Measurements from ENCODE around the gene MPHOSPH6.
A peak's percentile ranks its signal among the peaks of the same experiment; 100 is the strongest.
"Not testable (repeated sequence)": the region's sequence is repeated elsewhere in the genome, so short reads cannot be mapped to it uniquely, and the experiment has no call there.

Gene MPHOSPH6, protein sequence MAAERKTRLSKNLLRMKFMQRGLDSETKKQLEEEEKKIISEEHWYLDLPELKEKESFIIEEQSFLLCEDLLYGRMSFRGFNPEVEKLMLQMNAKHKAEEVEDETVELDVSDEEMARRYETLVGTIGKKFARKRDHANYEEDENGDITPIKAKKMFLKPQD

DNA sequence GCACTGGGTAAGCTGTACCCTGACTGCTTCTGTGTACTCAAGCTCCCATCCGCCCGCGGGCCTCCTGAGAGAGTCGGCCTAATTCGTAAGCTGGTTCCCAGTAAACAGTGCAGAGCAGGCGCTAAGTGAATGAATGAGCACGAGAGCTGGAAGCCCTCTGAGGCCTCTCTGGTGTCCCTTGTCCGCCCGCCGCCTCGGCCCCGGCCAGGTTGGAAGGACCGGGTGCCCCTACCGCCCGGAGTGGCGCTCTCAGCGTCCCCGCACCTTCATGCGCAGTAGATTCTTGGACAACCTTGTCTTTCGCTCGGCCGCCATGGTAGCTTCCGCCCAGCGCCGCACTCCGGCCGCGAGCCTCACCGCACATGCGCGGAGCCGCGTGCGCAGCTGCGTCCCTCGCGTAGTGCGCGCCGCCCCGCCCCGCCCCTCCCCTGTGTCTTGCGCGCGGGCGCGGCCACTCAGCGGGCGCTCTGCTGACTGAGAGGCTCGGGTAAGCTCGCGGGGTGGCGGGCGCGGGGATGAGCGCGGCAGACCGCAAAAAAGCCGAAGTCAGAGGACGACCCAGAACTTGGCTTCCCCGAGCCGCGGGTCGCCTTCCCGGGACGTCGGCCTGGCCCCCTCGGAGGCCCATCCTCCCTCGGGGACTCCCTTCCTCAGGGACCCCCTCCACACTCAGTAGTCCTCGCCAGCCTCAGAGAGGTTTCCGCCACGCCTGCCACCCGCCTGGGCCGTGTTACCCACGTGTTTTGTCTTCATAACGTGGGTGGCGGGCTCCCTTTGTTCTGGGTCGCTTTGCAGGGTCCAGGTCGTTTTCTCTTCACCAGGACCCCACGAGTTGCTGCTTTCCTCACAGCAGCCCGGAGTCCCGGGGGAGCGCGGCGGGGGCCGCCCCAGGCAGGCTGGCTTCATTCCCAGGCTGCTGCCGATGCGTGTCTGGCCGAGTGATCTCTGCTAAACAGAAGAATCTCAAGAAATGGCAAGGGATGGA is at the start of gene MPHOSPH6:
MPHOSPH6 (minus strand) TSS at position 364 of the 985 bp plus-strand sequence; CDS start at position 315, 49 bp downstream.
- peak within 1 kb of the TSS; percentile 60 for H3K4me3 ChIP-seq (ENCODE audit: low read depth, low read length)
- peak; percentile 77 for DNase-seq (ENCODE audit: low read depth)

GRCh38 chr16:82219298-82219697 is 49.3 kb upstream of the MPHOSPH6 start:
- no peak for DNase-seq (ENCODE audit: low read depth)

GRCh38 chr16:82209314-82209713 is 39.3 kb upstream of the MPHOSPH6 start:
- not testable (repeated sequence) for DNase-seq (ENCODE audit: low read depth); H3K4me3 ChIP-seq (ENCODE audit: low read depth, low read length)

More at GRCh38 chr16:82219298-82219697, 49.3 kb upstream of the MPHOSPH6 start:
- H3K4me3 ChIP-seq (ENCODE audit: low read depth, low read length) = no peak overlapping the region

DNA sequence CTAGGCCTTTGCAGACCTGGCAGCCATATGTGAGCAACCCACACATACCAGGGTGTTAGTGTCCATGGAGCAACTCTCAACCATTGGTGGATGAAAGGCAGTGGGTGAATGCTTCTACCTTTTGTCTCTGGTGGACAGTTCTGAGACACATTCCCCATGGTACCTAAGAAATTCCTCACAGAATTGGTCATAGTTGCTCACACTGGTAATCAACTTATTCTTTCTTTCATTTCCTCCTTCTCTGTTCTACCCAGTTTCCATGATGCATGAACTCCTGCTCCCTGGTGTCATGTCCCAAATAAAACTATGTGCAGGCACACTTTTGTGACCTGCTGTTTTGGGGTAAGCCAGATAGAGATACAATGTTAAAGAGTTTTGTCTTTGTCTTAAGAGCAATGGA is 33.2 kb upstream of the MPHOSPH6 start:
- no peak for DNase-seq (ENCODE audit: low read depth)
- H3K4me3 ChIP-seq (ENCODE audit: low read depth, low read length) = no peak overlapping the region

DNA sequence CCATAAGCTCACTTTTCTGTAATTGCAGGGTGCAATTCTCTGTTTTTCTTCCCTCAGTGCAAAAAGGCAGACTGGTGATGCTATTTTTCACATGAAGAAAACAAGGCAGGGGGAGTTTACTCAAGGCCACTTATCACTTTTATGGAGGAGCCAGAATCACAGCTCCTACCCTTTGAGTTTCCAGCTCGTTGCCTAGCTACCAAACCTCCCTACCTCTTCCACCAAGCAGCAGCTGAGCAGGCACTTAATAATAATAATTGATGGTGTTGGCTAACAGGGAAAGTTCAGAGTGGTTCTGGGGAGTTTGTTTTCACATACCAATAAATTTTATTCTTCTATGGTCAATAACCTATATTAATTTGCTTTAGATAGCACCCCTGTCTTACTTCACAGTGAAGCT is 31.9 kb upstream of the MPHOSPH6 start:
- DNase-seq (ENCODE audit: low read depth) = no peak
- no peak overlapping the region for H3K4me3 ChIP-seq (ENCODE audit: low read depth, low read length)

- no peak for DNase-seq (ENCODE audit: low read depth)
- H3K4me3 ChIP-seq (ENCODE audit: low read depth, low read length) = no peak overlapping the region
Observed at GRCh38 chr16:82201351-82201750, 31.3 kb upstream of the MPHOSPH6 start.

GRCh38 chr16:82199209-82199608 is 29.2 kb upstream of the MPHOSPH6 start:
- no peak overlapping the region for H3K4me3 ChIP-seq (ENCODE audit: low read depth, low read length)
- DNase-seq (ENCODE audit: low read depth) = no peak

GRCh38 chr16:82197540-82198240 is 27.7 kb upstream of the MPHOSPH6 start:
- no peak for DNase-seq (ENCODE audit: low read depth)

GRCh38 chr16:82195917-82196494 is 26.0 kb upstream of the MPHOSPH6 start:
- no peak overlapping the region for H3K4me3 ChIP-seq (ENCODE audit: low read depth, low read length)
- peak; percentile 46 for DNase-seq (ENCODE audit: low read depth)

More at GRCh38 chr16:82197540-82198240, 27.7 kb upstream of the MPHOSPH6 start:
- no peak overlapping the region for H3K4me3 ChIP-seq (ENCODE audit: low read depth, low read length)

DNA sequence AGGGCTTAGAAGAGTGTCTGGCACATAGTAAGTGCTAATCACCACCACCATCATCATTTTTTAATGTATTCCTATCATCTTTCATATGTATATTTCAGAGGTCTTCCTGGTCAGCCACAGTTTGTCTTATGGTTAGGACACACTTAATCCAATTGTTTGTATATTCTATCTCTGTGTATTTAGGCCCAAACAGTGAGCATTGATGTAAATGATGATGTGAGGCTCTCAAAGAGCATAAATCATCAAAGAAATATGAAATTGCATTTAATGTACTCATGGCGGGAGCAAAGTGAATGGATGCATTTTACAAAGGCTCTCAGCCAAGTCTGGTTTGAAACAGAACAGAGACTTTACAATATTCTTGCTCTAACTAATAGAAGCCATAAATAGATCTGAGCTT is 24.1 kb upstream of the MPHOSPH6 start:
- H3K4me3 ChIP-seq (ENCODE audit: low read depth, low read length) = no peak overlapping the region
- no peak for DNase-seq (ENCODE audit: low read depth)

DNA sequence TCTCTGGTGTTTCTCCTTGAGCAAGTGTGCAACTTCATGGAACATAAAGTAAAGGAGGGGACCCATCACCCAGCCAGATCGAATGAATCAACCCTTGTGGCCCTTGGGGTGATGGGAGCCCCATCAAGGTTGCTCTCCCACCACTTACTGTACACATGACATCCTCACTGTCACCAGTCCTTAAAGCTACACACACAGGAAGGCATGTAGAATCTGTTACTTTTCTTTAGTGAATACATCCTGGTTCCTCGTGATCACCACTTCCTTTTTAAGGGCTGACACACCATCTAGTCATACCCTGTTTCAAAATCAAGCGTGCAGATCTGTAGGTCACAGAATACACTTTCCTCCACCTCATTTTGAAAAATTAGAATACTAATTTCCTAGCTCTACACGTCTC is 22.6 kb upstream of the MPHOSPH6 start:
- H3K4me3 ChIP-seq (ENCODE audit: low read depth, low read length) = no peak overlapping the region
- DNase-seq (ENCODE audit: low read depth) = peak; percentile 52

- H3K4me3 ChIP-seq (ENCODE audit: low read depth, low read length) = no peak overlapping the region
- DNase-seq (ENCODE audit: low read depth) = no peak
Observed at GRCh38 chr16:82190386-82190785, 20.4 kb upstream of the MPHOSPH6 start.

DNA sequence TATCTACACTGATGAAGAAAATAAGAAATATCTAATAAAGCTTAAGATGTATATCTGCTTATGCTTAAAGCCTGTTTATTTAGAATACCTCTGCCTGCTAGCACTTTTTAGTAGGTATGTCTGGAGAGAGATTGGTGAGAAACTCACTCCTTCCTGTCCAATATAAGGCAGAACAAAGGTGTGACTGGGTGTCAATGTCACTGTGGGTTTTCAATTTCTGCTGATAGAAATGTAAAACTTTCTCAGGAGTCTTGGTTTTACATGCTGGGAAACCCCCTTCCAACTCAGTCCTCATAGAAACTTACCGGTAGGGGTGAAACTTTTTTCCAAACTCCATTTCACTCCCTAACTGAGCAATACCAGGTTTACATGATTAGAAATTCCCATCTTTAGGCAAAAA is 17.8 kb upstream of the MPHOSPH6 start:
- no peak for DNase-seq (ENCODE audit: low read depth)
- H3K4me3 ChIP-seq (ENCODE audit: low read depth, low read length) = no peak overlapping the region

DNA sequence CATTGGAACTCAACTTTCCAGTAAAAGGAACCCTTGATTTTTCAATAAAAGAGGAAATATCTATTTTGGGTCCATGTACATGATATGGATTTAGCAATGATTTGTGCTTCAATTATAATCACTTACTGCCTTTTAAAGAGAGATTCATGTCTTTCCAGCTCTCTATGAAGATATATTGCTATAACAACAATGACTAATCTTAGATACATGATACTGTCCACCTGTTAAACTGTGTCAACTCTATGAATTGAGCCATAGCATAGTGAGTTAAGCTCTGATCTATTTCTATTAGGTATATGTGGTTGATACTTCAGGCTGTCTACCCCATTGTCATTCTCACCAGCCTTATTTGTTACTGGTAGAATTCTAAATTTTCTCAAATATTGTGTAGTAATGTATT is 15.0 kb upstream of the MPHOSPH6 start:
- no peak for DNase-seq (ENCODE audit: low read depth)
- H3K4me3 ChIP-seq (ENCODE audit: low read depth, low read length) = no peak overlapping the region

DNA sequence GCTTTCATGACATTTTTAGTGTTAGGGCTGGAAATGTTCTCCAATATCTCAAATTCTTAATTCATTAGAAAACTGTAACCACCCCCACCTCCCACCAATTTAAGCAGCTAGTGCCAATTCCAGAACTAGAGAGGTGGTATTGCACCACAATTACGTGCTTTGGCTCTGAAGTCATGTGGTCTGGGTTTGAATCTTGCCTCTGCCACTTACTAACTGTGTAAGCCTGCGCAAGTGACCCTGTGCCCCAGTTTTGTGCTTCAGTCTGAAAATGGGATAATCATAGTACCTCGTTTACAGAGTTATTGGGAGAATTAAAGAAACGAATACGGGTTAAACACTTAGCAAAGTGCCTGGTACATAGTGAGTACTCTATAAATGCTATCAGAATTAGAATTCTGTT is 14.2 kb upstream of the MPHOSPH6 start:
- DNase-seq (ENCODE audit: low read depth) = no peak
- no peak overlapping the region for H3K4me3 ChIP-seq (ENCODE audit: low read depth, low read length)

- H3K4me3 ChIP-seq (ENCODE audit: low read depth, low read length) = no peak overlapping the region
- DNase-seq (ENCODE audit: low read depth) = no peak
Observed at GRCh38 chr16:82183004-82183397, 13.0 kb upstream of the MPHOSPH6 start.

- no peak for DNase-seq (ENCODE audit: low read depth)
- no peak overlapping the region for H3K4me3 ChIP-seq (ENCODE audit: low read depth, low read length)
Observed at GRCh38 chr16:82182266-82183003, 12.4 kb upstream of the MPHOSPH6 start.

GRCh38 chr16:82181461-82182185 is 11.6 kb upstream of the MPHOSPH6 start:
- H3K4me3 ChIP-seq (ENCODE audit: low read depth, low read length) = no peak overlapping the region

More at GRCh38 chr16:82181461-82182185, 11.6 kb upstream of the MPHOSPH6 start:
- DNase-seq (ENCODE audit: low read depth) = no peak

Measured in skeletal muscle cell (primary cell).